SK-N-SH (cell line): ENCODE data around the gene IFIT5.

Experiments used
- CHD2 ChIP-seq: fragments of 150-350 bp; IDR thresholded peaks from 2 replicates; pipeline ENCODE4 v1.6.1; 2018; ENCODE audit warnings: low read length; ENCODE audit not compliant: partially characterized antibody
- EP300 ChIP-seq, 2 experiments: IDR thresholded peaks; 2 replicates each; pipeline versions ENCODE4 v1.4.0 to v1.6.1; 2012; ENCODE audit warnings: borderline replicate concordance in 1 of 2, low read depth in 1 of 2, low read length in 1 of 2
- EZH2phosphoT487 ChIP-seq: fragments of 200-600 bp; sonication (generic); IDR thresholded peaks from 2 replicates; pipeline ENCODE4 v1.6.1; 2017; ENCODE audit warnings: low read depth, mixed run types, mild to moderate bottlenecking, antibody characterized with exemption, moderate library complexity, borderline replicate concordance
- FOXM1 ChIP-seq: IDR thresholded peaks from 2 replicates; pipeline ENCODE4 v1.4.0; 2012; ENCODE audit warnings: low read depth, mild to moderate bottlenecking
- GABPA ChIP-seq: IDR thresholded peaks from 2 replicates; pipeline ENCODE4 v1.4.0; 2012; ENCODE audit warnings: low read depth, mild to moderate bottlenecking
- POLR2AphosphoS5 ChIP-seq: IDR thresholded peaks from 2 replicates; pipeline ENCODE4 v1.6.1; 2012; ENCODE audit warnings: low read depth, low read length
- REST ChIP-seq: IDR thresholded peaks from 2 replicates; pipeline ENCODE4 v1.6.1; 2012; ENCODE audit warnings: mild to moderate bottlenecking, low read depth, low read length, moderate library complexity
- RXRA ChIP-seq: IDR thresholded peaks from 2 replicates; pipeline ENCODE4 v1.4.0; 2012; ENCODE audit warnings: low read depth, mild to moderate bottlenecking, borderline replicate concordance
- SIN3A ChIP-seq: IDR thresholded peaks from 2 replicates; pipeline ENCODE4 v1.6.1; 2012; ENCODE audit warnings: low read depth, mild to moderate bottlenecking, low read length, moderate library complexity, borderline replicate concordance
- SMC3 ChIP-seq: IDR thresholded peaks from 2 replicates; pipeline ENCODE4 v1.6.1; 2012; ENCODE audit warnings: low read depth, low read length, improper control_type of control experiment
- TAF1 ChIP-seq: IDR thresholded peaks from 2 replicates; pipeline ENCODE4 v1.6.1; 2012; ENCODE audit warnings: low read depth, mild to moderate bottlenecking, low read length, moderate library complexity, borderline replicate concordance
- YY1 ChIP-seq: IDR thresholded peaks from 2 replicates; pipeline ENCODE4 v1.4.0; 2012; ENCODE audit warnings: low read depth, mild to moderate bottlenecking
- TF ChIP-seq, protein P1 (sequence below): fragments of 200-600 bp; sonication (generic); IDR thresholded peaks from 2 replicates; pipeline ENCODE4 v1.6.1; 2017; ENCODE audit warnings: antibody characterized with exemption, mild to moderate bottlenecking, moderate library complexity
- TF ChIP-seq, protein P2 (sequence below): IDR thresholded peaks from 2 replicates; pipeline ENCODE4 v1.4.0; 2012; ENCODE audit warnings: low read depth, borderline replicate concordance

GRCh38 chr10:89392974-89393373, 21.4 kb upstream of the IFIT5 start:
- TF ChIP-seq FOXM1 (no peak), EP300 (IDR thresholded peaks at IDR 0.05; ENCODE audit: borderline replicate concordance in 1 of 2, low read depth in 1 of 2, low read length in 1 of 2) (no peak), YY1 (no peak), POLR2AphosphoS5 (no peak), RXRA (no peak), SMC3 (no peak), TAF1 (no peak), REST (no peak), CHD2 (no peak), GABPA (no peak), EZH2phosphoT487 (no peak), SIN3A (no peak)
- TF ChIP-seq, protein P1, sequence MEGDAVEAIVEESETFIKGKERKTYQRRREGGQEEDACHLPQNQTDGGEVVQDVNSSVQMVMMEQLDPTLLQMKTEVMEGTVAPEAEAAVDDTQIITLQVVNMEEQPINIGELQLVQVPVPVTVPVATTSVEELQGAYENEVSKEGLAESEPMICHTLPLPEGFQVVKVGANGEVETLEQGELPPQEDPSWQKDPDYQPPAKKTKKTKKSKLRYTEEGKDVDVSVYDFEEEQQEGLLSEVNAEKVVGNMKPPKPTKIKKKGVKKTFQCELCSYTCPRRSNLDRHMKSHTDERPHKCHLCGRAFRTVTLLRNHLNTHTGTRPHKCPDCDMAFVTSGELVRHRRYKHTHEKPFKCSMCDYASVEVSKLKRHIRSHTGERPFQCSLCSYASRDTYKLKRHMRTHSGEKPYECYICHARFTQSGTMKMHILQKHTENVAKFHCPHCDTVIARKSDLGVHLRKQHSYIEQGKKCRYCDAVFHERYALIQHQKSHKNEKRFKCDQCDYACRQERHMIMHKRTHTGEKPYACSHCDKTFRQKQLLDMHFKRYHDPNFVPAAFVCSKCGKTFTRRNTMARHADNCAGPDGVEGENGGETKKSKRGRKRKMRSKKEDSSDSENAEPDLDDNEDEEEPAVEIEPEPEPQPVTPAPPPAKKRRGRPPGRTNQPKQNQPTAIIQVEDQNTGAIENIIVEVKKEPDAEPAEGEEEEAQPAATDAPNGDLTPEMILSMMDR: no peak
- TF ChIP-seq, protein P2, sequence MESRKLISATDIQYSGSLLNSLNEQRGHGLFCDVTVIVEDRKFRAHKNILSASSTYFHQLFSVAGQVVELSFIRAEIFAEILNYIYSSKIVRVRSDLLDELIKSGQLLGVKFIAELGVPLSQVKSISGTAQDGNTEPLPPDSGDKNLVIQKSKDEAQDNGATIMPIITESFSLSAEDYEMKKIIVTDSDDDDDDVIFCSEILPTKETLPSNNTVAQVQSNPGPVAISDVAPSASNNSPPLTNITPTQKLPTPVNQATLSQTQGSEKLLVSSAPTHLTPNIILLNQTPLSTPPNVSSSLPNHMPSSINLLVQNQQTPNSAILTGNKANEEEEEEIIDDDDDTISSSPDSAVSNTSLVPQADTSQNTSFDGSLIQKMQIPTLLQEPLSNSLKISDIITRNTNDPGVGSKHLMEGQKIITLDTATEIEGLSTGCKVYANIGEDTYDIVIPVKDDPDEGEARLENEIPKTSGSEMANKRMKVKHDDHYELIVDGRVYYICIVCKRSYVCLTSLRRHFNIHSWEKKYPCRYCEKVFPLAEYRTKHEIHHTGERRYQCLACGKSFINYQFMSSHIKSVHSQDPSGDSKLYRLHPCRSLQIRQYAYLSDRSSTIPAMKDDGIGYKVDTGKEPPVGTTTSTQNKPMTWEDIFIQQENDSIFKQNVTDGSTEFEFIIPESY: no peak
